GM21528 (cell line): ENCODE data around the gene ZNF280A.
"Not testable (repeated sequence)": the region's sequence is repeated elsewhere in the genome, so short reads cannot be mapped to it uniquely, and the experiment has no call there.

Source experiments
- ATAC-seq: cut with Tn5 transposase; IDR thresholded peaks from one replicate; pipeline ENCODE4 v1.9.1; 2021; ENCODE audit warnings: mild to moderate bottlenecking, moderate library complexity; ENCODE audit not compliant: unreplicated experiment, low FRiP score

The ZNF280A gene

GRCh38 chr22:22545084-22545483 lies 25.0 kb upstream of the ZNF280A start:
- ATAC-seq = no peak

- ATAC-seq = no peak
These were observed 18.3 kb upstream of the ZNF280A start for GRCh38 chr22:22538226-22538989.

GRCh38 chr22:22536916-22537315 lies 16.8 kb upstream of the ZNF280A start:
- no peak for ATAC-seq

- no peak for ATAC-seq
These were observed 16.4 kb upstream of the ZNF280A start for GRCh38 chr22:22536515-22536914.

DNA sequence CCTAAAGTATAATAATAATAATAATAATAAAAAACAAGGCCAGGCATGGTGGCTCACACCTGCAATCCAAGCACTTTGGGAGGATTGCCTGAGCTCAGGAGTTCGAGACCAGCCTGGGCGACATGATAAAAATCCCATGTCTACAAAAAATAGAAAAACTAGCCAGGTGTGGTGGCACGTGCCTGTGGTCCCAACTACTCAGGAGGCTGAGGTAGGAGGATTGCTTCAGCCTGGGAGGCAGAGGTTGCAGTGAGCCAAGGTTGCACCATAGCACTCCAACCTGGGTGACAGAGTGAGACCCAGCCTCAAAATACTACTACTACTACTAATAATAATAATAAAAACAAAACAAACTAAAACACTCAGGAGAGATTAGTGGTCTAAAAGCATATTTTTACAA lies 15.6 kb upstream of the ZNF280A start:
- ATAC-seq = no peak

GRCh38 chr22:22534604-22535415 lies 14.7 kb upstream of the ZNF280A start:
- ATAC-seq = no peak

- ATAC-seq = no peak
These were observed 13.8 kb upstream of the ZNF280A start for GRCh38 chr22:22533863-22534262.

GRCh38 chr22:22533417-22533816 lies 13.3 kb upstream of the ZNF280A start:
- no peak for ATAC-seq

GRCh38 chr22:22532547-22533071 lies 12.5 kb upstream of the ZNF280A start:
- not testable (repeated sequence) for ATAC-seq

DNA sequence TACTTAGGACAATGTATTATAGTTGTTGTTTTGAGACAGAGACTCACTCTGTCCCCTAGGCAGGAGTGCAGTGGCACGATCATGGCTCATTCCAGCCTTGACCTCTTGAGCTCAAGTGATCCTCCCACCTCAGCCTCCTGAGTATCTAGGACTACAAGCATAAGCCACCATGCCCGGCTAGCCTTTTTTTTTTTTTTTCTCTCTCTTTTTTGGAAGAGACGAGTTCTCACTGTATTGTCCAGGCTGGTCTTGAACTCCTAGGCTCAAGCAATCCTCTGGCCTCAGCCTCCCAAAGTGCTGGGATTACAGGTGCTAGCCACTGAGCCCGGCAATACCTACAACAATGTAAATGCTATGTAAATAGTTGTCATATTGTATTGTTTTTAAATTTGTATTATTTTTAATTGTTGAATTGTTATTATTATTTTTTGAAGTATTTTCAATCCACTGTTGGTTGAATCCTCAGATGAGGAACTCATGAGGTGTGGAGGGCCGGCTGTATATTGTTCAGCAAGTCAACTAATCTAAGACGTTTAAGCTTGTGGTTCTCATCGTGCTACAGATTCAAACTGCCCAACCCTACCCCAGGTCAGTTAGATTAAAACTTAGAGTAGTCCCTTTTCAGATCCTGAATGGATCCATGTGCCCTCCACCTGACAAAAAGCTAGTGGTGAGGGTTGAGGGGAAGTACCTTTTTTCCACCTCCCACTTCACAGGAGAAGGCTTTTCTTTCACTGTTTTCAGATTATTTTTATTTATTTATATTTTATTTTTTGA lies 11.9 kb upstream of the ZNF280A start:
- ATAC-seq = no peak

GRCh38 chr22:22528780-22529179 lies 8.7 kb upstream of the ZNF280A start:
- ATAC-seq = no peak

DNA sequence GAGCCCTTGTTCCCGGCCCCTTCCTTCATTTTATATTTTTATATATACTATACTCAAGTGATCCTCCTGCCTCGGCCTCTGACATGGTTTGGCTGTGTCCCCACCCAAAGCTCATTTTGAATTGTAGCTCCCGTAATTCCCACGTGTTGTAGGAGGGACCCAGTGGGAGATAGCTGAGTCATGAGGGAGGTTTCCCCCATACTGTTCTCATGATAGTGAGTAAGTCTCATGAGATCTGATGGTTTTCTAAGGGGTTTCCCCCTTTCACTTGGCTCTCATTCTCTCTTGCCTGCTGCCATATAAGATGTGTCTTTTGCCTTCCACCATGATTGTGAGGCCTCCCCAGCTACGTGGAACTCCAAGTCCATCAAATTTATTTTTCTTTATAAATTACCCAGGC lies 7.2 kb upstream of the ZNF280A start:
- ATAC-seq = no peak

GRCh38 chr22:22526125-22526912 lies 6.2 kb upstream of the ZNF280A start:
- no peak for ATAC-seq

DNA sequence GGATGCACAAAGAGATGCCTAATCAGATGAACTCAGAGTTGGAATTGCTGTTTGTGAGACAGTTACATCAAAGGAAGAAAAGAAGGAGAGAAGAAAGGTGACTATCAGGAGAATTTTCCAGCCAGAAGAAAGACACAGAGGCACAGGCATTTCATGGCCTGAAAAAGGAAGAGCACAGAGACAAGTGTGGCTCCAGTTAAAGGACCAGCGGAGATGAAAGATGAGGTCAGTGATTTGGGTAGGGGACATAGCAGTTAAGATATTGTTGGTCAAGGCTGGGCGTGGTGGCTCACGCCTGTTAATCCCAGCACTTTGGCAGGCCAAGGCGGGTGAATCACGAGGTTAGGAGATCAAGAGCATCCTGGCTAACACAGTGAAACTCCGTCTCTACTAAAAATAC lies 3.4 kb upstream of the ZNF280A start:
- ATAC-seq = no peak

GRCh38 chr22:22521631-22522030 lies 1.6 kb upstream of the ZNF280A start:
- no peak for ATAC-seq

DNA sequence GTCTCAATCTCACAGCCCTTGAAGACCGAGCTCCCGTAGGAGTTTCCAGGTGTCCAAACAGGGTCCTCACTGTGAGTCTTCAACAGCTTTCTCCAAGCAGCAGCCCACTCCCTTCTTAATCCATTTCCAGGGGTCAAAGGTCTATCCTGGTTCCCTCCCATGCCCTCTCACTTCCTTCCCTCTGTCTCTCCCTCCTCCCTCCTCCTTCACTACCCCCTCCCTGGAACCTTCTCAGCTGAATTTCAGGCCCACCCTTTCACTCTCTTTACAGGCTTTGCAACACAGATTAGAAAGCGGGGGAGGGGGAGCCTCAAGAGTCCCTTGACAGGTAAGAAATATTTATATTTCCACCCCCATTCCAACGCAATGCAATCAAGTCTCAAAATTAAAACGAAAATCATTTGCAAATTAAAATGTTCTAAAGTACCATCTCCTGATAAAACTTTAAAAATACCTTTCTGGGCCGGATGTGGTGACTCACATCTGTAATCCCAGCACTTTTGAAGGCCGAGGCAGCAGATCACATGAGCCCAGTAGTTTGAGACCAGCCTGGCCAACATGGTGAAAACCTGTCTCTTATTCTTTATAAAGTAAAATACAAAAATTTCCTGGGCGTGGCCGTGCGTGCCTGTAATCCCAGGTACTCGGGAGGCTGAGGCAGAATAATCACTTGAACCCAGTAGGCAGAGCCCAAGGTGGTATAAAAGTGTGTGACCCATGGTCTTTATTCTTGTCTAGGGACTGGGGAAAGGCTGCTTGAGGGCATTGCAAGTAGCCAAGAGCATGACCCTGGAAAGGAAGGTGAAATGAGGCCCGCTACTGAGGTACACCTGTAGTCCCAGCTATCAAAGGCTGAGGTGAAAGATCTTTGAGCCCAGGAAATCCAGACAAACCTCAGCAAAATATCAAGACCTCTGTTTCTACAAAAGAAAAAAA lies 865 bp upstream of the ZNF280A start:
- ATAC-seq = no peak

- no peak for ATAC-seq
These were observed 479 bp downstream of the ZNF280A start for GRCh38 chr22:22519591-22519990.

GRCh38 chr22:22516992-22517391 lies 3.1 kb downstream of the ZNF280A start:
- no peak for ATAC-seq

DNA sequence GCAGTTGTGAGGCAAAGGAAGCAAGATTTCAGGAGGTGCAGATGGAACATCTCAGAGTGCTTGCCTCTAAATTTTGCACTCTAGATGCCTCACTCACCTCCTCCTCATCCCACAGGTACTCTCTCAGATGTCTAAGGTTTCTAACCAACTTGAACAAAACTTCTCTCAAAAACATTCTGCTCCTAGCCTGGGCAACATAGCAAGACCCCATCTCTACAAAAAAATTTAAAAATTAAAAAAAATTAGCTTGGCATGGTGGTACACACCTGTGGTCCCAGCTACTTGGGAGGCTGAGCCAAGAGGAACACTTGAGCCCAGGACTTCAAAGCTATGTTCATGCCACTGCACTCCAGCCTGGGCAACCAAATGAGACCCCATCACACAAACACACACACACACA lies 4.2 kb downstream of the ZNF280A start:
- no peak for ATAC-seq
